HEK293 (cell line): ENCODE results near the gene DENND2A.

ENCODE experiments used
- ATF2 ChIP-seq: fragments of 450-650 bp; formaldehyde crosslinking; IDR thresholded peaks from 2 replicates; pipeline ENCODE4 v1.5.1; 2016; ENCODE audit warnings: missing biosample characterization, missing genetic modification characterization, low read depth
- BCL11B ChIP-seq: fragments of 450-650 bp; formaldehyde crosslinking; IDR thresholded peaks from 2 replicates; pipeline ENCODE4 v1.5.1; 2016; ENCODE audit warnings: low read depth, missing biosample characterization, missing genetic modification characterization
- ELK4 ChIP-seq: IDR thresholded peaks from 2 replicates; pipeline ENCODE4 v1.6.1; 2011; ENCODE audit warnings: mild to moderate bottlenecking, low read depth, low read length, borderline replicate concordance
- KLF16 ChIP-seq: fragments of 450-650 bp; formaldehyde crosslinking; IDR thresholded peaks from 2 replicates; pipeline ENCODE4 v1.5.1; 2017; ENCODE audit warnings: missing biosample characterization, missing genetic modification characterization
- OSR2 ChIP-seq: fragments of 450-650 bp; formaldehyde crosslinking; IDR thresholded peaks from 2 replicates; pipeline ENCODE4 v1.5.1; 2016; ENCODE audit warnings: missing biosample characterization, missing genetic modification characterization
- PRDM10 ChIP-seq: fragments of 450-650 bp; formaldehyde crosslinking; IDR thresholded peaks from 2 replicates; pipeline ENCODE4 v1.5.1; 2016; ENCODE audit warnings: missing biosample characterization, missing genetic modification characterization
- TSHZ1 ChIP-seq: fragments of 450-650 bp; formaldehyde crosslinking; IDR thresholded peaks from 2 replicates; pipeline ENCODE4 v1.5.1; 2016; ENCODE audit warnings: missing biosample characterization, missing genetic modification characterization, borderline replicate concordance
- ZBTB26 ChIP-seq: fragments of 450-650 bp; formaldehyde crosslinking; optimal IDR thresholded peaks from 2 replicates; pipeline ENCODE3; 2016; ENCODE audit warnings: missing biosample characterization, mild to moderate bottlenecking, missing genetic modification characterization
- ZNF311 ChIP-seq: fragments of 450-650 bp; formaldehyde crosslinking; IDR thresholded peaks from 2 replicates; pipeline ENCODE4 v1.5.1; 2017; ENCODE audit warnings: missing biosample characterization, missing genetic modification characterization, borderline replicate concordance
- ZNF341 ChIP-seq: fragments of 450-650 bp; formaldehyde crosslinking; IDR thresholded peaks from 2 replicates; pipeline ENCODE4; 2016; ENCODE audit warnings: low read depth, missing biosample characterization, missing genetic modification characterization
- ZNF350 ChIP-seq: fragments of 450-650 bp; formaldehyde crosslinking; IDR thresholded peaks from 2 replicates; pipeline ENCODE4 v1.5.0; 2017; ENCODE audit warnings: missing biosample characterization, mild to moderate bottlenecking, missing genetic modification characterization
- ZNF354C ChIP-seq: fragments of 450-650 bp; formaldehyde crosslinking; IDR thresholded peaks from 2 replicates; pipeline ENCODE4 v1.5.1; 2016; ENCODE audit warnings: missing biosample characterization, missing genetic modification characterization, low read depth, borderline replicate concordance
- ZNF391 ChIP-seq: fragments of 450-650 bp; formaldehyde crosslinking; IDR thresholded peaks from 2 replicates; pipeline ENCODE4 v1.5.1; 2016; ENCODE audit warnings: low read depth, missing biosample characterization, missing genetic modification characterization, borderline replicate concordance
- ZNF433 ChIP-seq: fragments of 450-650 bp; formaldehyde crosslinking; IDR thresholded peaks from 2 replicates; pipeline ENCODE4 v1.5.1; 2016; ENCODE audit warnings: missing biosample characterization, missing genetic modification characterization, low read depth
- ZNF560 ChIP-seq: fragments of 450-650 bp; formaldehyde crosslinking; IDR thresholded peaks from 2 replicates; pipeline ENCODE4 v1.5.1; 2017; ENCODE audit warnings: missing biosample characterization, missing genetic modification characterization, borderline replicate concordance
- ZNF654 ChIP-seq: fragments of 450-650 bp; formaldehyde crosslinking; IDR thresholded peaks from 2 replicates; pipeline ENCODE4 v1.5.1; 2016; ENCODE audit warnings: low read depth, missing biosample characterization, missing genetic modification characterization
- ZNF785 ChIP-seq: fragments of 450-650 bp; formaldehyde crosslinking; IDR thresholded peaks from 2 replicates; pipeline ENCODE4 v1.5.1; 2016; ENCODE audit warnings: missing biosample characterization, missing genetic modification characterization
- ZNF843 ChIP-seq: fragments of 450-650 bp; formaldehyde crosslinking; IDR thresholded peaks from 2 replicates; pipeline ENCODE4 v1.5.1; 2016; ENCODE audit warnings: missing biosample characterization, missing genetic modification characterization
- ZSCAN18 ChIP-seq: fragments of 450-650 bp; formaldehyde crosslinking; IDR thresholded peaks from 2 replicates; pipeline ENCODE4 v1.5.1; 2016; ENCODE audit warnings: missing biosample characterization, missing genetic modification characterization

The DENND2A gene

GRCh38 chr7:140674899-140675701, 34.5 kb upstream of the DENND2A start (continued):
- no peak for TF ChIP-seq ZNF350 (tag by site-specific recombination)
- no peak for TF ChIP-seq ZNF843 (tag by site-specific recombination)
- TF ChIP-seq ZNF654 (tag by site-specific recombination): peak; percentile 82
- TF ChIP-seq ZNF433 (tag by site-specific recombination): no peak
- TF ChIP-seq ZSCAN18 (tag by site-specific recombination): no peak
- TF ChIP-seq BCL11B: no peak
- no peak for TF ChIP-seq TSHZ1 (tag by site-specific recombination)
- no peak; the same call in 1 of the 2 replicates for TF ChIP-seq ZNF341 (tag by site-specific recombination)
- TF ChIP-seq ZBTB26: no peak
- peak; percentile 89 for TF ChIP-seq OSR2 (tag by site-specific recombination)
- no peak for TF ChIP-seq ZNF560 (tag by site-specific recombination)
- no peak for TF ChIP-seq ELK4
- no peak for TF ChIP-seq ZNF391 (tag by site-specific recombination)
- no peak for TF ChIP-seq ZNF311 (tag by site-specific recombination)
- 0 out of 2 replicates have a peak, but pooled peaks have one; percentile 45 for TF ChIP-seq KLF16 (tag by site-specific recombination)
- TF ChIP-seq ZNF785: no peak
- peak; percentile 93 for TF ChIP-seq ATF2 (tag by site-specific recombination)
- TF ChIP-seq PRDM10: no peak
- TF ChIP-seq ZNF354C (tag by site-specific recombination): no peak
